Sigmoid colon (tissue), 7 donors: Measurements from ENCODE around the gene NR2C2. TPM values are rescaled to one million over a fixed set of nuclear protein-coding genes. Genes with fewer than 3 reads are reported as not detected.

ENCODE experiments used
- DNase-seq: peaks from one replicate; pipeline ENCODE4 v3.0.0-alpha.2; 2019
- H3K27ac ChIP-seq, 4 donors: fragments of 200-600 bp; sonication (generic); one replicate each; pipeline ENCODE4 v1.5.1; 2016 to 2019; ENCODE audit warnings: mild to moderate bottlenecking in 1 of 4
- H3K27me3 ChIP-seq, 3 donors: fragments of 200-600 bp; sonication (generic); one replicate each; pipeline ENCODE4 v1.5.1; 2019; ENCODE audit warnings: mild to moderate bottlenecking in 1 of 3
- H3K36me3 ChIP-seq, 4 donors: fragments of 200-600 bp; sonication (generic); one replicate each; pipeline ENCODE4 v1.5.1; 2016 to 2019
- H3K4me1 ChIP-seq, 4 donors: fragments of 200-600 bp; sonication (generic); one replicate each; pipeline ENCODE4 v1.5.1; 2017 to 2019
- H3K4me3 ChIP-seq, 4 donors: fragments of 200-600 bp; sonication (generic); one replicate each; pipeline ENCODE4 v1.5.1; 2017 to 2019; ENCODE audit warnings: mild to moderate bottlenecking in 2 of 4, moderate library complexity in 1 of 4
- H3K9me3 ChIP-seq, 4 donors: fragments of 200-600 bp in 3 of 4; sonication (generic) in 3 of 4; one replicate each; pipeline versions ENCODE4 v1.5.1 to v1.6.1; 2013 to 2019
- EP300 ChIP-seq, 4 donors: sonication (generic); formaldehyde crosslinking; IDR thresholded peaks; one replicate each; pipeline ENCODE4 v1.6.1; 2017; ENCODE audit warnings: antibody characterized with exemption in 4 of 4
- POLR2A ChIP-seq, 2 donors: fragments of 450-650 bp; IDR thresholded peaks; one replicate each; pipeline ENCODE4 v1.6.1; 2016; ENCODE audit warnings: antibody characterized with exemption in 2 of 2, mild to moderate bottlenecking in 2 of 2, moderate library complexity in 2 of 2
- POLR2AphosphoS5 ChIP-seq, 4 donors: sonication (generic); formaldehyde crosslinking; IDR thresholded peaks; one replicate each; pipeline ENCODE4 v1.6.1; 2017; ENCODE audit warnings: antibody characterized with exemption in 4 of 4
- WGBS, 2 donors: extraction: QIAGEN DNeasy Blood & Tissue Kit; methylation state at CpG; one replicate each; pipeline ENCODE4 v1.1.7; 2013; 5-methylcytosine and 5-hydroxymethylcytosine counted together
- intact Hi-C: fragments of 100-400 bp; cut with DNase I; formaldehyde crosslinking; loops from one replicate; pipeline ENCODE4 v1.15.1; 2023
- polyA plus RNA-seq, 3 donors: library from polyadenylated mRNA; stranded (reverse); fragments of 200-250 nt; gene quantifications; one replicate each; pipeline ENCODE4 v1.2.3, GENCODE V29; 2013
- total RNA-seq, 4 donors: library from RNA; depleted of rRNA; stranded (reverse); fragments of >200 nt; gene quantifications; one replicate each; pipeline ENCODE4 v1.1.0, GENCODE V29; 2016
- TF ChIP-seq, protein P1 (sequence below), 4 experiments: fragments of 450-650 bp in 3 of 4; fragments of 200-600 bp in 1 of 4; IDR thresholded peaks; one replicate each; pipeline ENCODE4 v1.5.1; 2016 to 2019; ENCODE audit warnings: antibody characterized with exemption in 4 of 4, mild to moderate bottlenecking in 3 of 4, moderate library complexity in 2 of 4
- donor health status: healthy with polysubstance abuse.
- donor health status: Bipolar disorder and iron deficiency.
- donor health status: healthy.

NR2C2 gene
- total and polyA plus RNA-seq, 7 donors: 3.6 to 68.4 (median 34.2) TPM

- DNase-seq: no peak
- H3K27ac ChIP-seq: no peak overlapping the region
- H3K4me3 ChIP-seq: no peak overlapping the region
- WGBS, 2 donors: 75 to 83% methylated on average over 1 of the region's 1 CpG
- no peak for TF ChIP-seq EP300 (IDR thresholded peaks at IDR 0.05)
- TF ChIP-seq, protein P1, sequence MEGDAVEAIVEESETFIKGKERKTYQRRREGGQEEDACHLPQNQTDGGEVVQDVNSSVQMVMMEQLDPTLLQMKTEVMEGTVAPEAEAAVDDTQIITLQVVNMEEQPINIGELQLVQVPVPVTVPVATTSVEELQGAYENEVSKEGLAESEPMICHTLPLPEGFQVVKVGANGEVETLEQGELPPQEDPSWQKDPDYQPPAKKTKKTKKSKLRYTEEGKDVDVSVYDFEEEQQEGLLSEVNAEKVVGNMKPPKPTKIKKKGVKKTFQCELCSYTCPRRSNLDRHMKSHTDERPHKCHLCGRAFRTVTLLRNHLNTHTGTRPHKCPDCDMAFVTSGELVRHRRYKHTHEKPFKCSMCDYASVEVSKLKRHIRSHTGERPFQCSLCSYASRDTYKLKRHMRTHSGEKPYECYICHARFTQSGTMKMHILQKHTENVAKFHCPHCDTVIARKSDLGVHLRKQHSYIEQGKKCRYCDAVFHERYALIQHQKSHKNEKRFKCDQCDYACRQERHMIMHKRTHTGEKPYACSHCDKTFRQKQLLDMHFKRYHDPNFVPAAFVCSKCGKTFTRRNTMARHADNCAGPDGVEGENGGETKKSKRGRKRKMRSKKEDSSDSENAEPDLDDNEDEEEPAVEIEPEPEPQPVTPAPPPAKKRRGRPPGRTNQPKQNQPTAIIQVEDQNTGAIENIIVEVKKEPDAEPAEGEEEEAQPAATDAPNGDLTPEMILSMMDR (IDR thresholded peaks at IDR 0.05): no peak
- TF ChIP-seq POLR2A (IDR thresholded peaks at IDR 0.05): no peak
- TF ChIP-seq POLR2AphosphoS5 (IDR thresholded peaks at IDR 0.05): no peak
- no peaks in the 10 kb centered on the region for H3K9me3 ChIP-seq
- intact Hi-C loops: loop anchor here (10.0 kb wide), 1 partner anchor 1272 kb away; no protein-coding TSS in a partner anchor
- no peaks in the 10 kb centered on the region for H3K36me3 ChIP-seq
- H3K4me1 ChIP-seq: no peaks in the 10 kb centered on the region
- H3K27me3 ChIP-seq: no peaks in the 10 kb centered on the region
Observed at GRCh38 chr3:14926592-14926991, 20.8 kb upstream of the NR2C2 start.

DNA sequence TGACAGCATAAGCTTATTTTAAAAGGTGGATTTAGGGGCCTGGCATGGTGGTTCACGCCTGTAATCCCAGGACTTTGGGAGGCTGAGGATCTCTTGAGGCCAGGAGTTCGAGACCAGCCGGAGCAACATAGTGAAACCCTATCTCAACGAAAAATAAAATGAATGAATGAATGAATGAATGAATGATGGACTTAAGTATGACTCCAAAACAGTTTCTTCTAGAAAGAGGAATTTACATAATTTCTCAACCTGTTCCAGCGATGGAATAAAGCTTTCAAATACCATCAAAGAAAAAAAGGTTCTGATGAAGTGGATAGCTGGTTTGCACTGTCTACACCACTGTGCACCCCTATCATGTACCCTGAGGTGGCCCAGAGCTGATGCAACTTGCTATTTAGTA, 20.1 kb upstream of the NR2C2 start:
- Histone ChIP-seq H3K9me3 (no peaks in the 10 kb centered on the region), H3K27ac (no peak overlapping the region), H3K36me3 (no peaks in the 10 kb centered on the region), H3K4me1 (no peaks in the 10 kb centered on the region), H3K4me3 (no peak overlapping the region), H3K27me3 (no peaks in the 10 kb centered on the region)
- TF ChIP-seq, protein P1 (IDR thresholded peaks at IDR 0.05): no peak
- TF ChIP-seq POLR2AphosphoS5 (IDR thresholded peaks at IDR 0.05): no peak
- DNase-seq: no peak
- 91 to 95% methylated on average over 5 of the region's 5 CpGs for WGBS, 2 donors
- intact Hi-C loops: loop anchor here (10.0 kb wide), 1 partner anchor 1273 kb away; no protein-coding TSS in a partner anchor

GRCh38 chr3:14929310-14930074, 17.9 kb upstream of the NR2C2 start:
- H3K36me3 ChIP-seq: no peaks in the 10 kb centered on the region
- H3K9me3 ChIP-seq: no peaks in the 10 kb centered on the region
- H3K27ac ChIP-seq: no peak overlapping the region
- intact Hi-C loops: loop anchor here (10.0 kb wide), 1 partner anchor 1275 kb away; no protein-coding TSS in a partner anchor
- 62 to 82% methylated on average over 2 of the region's 2 CpGs for WGBS, 2 donors
- no peak for TF ChIP-seq POLR2AphosphoS5 (IDR thresholded peaks at IDR 0.05)
- TF ChIP-seq POLR2A (IDR thresholded peaks at IDR 0.05): no peak
- TF ChIP-seq, protein P1 (IDR thresholded peaks at IDR 0.05): no peak
- TF ChIP-seq EP300 (IDR thresholded peaks at IDR 0.05): no peak
- DNase-seq: no peak
- H3K4me3 ChIP-seq: no peak overlapping the region
- H3K27me3 ChIP-seq: no peaks in the 10 kb centered on the region
- no peaks in the 10 kb centered on the region for H3K4me1 ChIP-seq

- intact Hi-C loops: no loop called here
- no peak overlapping the region for H3K4me3 ChIP-seq
- no peaks in the 10 kb centered on the region for H3K4me1 ChIP-seq
- H3K27ac ChIP-seq: no peak overlapping the region
- no peaks in the 10 kb centered on the region for H3K27me3 ChIP-seq
- H3K36me3 ChIP-seq: no peaks in the 10 kb centered on the region
- no peaks in the 10 kb centered on the region for H3K9me3 ChIP-seq
- WGBS, 2 donors: 19 to 58% methylated on average over 7 of the region's 7 CpGs
- DNase-seq: no peak
- TF ChIP-seq POLR2AphosphoS5 (IDR thresholded peaks at IDR 0.05) (no peak), EP300 (IDR thresholded peaks at IDR 0.05) (no peak), POLR2A (IDR thresholded peaks at IDR 0.05) (no peak)
- TF ChIP-seq, protein P1 (IDR thresholded peaks at IDR 0.05): no peak
Observed at GRCh38 chr3:14933820-14934425, 13.5 kb upstream of the NR2C2 start.
